Bone marrow (tissue), 2 donors: Measurements from ENCODE around the gene IL4I1.
A peak's percentile ranks its signal among the peaks of the same experiment; 100 is the strongest.

Experiments used
- DNase-seq, 2 donors: peaks; one replicate each; lab custom pipeline; 2025; lab: John Stamatoyannopoulos, UW

IL4I1 gene

GRCh38 chr19:49851456-49852259 lies 45.0 kb downstream of the IL4I1 start:
- no peak for DNase-seq

GRCh38 chr19:49850487-49851342 lies 46.0 kb downstream of the IL4I1 start, which contains the start of gene PTOV1:
TSS of gene PTOV1 (plus strand) at chr19:49851159.
- peak; percentile 79 to 92 for DNase-seq

- no peak for DNase-seq
Observed at GRCh38 chr19:49850221-49850486, 46.5 kb downstream of the IL4I1 start.

DNA sequence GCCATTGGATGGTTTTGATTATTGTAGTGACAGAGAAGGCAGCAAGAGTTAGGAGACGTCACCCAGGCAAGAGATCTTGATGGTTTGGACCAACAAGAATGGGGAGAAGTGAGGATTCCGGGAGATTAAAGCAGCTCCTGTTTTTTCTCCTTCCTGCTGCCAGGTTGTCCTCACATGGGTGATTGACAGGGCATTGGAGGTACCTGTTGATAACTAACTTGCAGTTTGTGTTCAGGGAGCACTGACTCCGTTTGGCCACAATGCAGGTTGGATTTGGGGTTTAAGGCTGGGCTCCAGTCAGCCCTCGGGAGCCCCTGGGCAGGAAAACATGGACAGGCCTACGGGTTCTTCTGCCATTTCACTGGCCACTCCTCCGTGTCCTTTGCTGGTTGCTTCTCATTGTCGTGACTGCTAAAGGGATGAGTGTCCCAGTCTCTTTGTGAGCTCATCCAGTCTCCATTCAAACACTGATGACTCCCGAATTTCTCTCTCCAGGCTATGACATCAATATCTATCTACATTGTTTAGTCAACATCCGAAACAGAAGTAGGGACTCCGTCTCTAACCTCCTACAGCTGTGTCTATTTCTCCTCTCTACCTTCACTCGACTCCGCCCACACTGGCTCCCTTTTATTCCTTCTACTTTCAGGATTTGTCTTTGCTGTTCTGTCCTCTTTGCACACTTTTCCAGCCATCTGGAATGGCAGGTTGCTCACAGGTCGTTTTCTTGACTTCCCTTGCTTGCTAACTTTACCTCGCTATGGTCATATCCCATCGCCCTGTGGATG lies 47.1 kb downstream of the IL4I1 start:
- no peak for DNase-seq

DNA sequence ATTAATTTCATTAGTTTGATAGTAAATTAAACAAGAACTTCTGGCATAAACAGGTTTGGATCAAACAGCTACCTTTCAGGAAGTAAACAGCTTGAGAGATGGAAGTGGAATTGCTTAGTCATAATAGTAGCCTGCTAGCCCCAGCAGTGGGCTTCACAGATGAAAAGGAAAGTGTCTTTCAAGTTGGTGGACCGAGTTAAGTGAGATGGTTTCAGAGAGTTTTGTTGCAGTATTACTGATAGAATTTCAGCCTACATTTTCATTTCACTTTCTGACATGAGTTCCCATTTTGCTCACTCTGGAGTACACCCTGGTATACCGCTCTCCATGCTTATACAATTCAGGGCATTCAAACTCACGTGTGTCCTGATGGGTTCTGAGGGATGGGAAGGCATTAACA lies 47.7 kb downstream of the IL4I1 start:
- DNase-seq, result no peak

- peak in 1 of 2 donors; percentile 74 for DNase-seq
Observed at GRCh38 chr19:49847731-49848696, 48.7 kb downstream of the IL4I1 start.

- no peak for DNase-seq
Observed at GRCh38 chr19:49846408-49846807, 50.3 kb downstream of the IL4I1 start.

- no peak for DNase-seq
Observed at GRCh38 chr19:49845414-49845813, 51.3 kb downstream of the IL4I1 start.

GRCh38 chr19:49844138-49845095 lies 52.3 kb downstream of the IL4I1 start:
- DNase-seq, result no peak

DNA sequence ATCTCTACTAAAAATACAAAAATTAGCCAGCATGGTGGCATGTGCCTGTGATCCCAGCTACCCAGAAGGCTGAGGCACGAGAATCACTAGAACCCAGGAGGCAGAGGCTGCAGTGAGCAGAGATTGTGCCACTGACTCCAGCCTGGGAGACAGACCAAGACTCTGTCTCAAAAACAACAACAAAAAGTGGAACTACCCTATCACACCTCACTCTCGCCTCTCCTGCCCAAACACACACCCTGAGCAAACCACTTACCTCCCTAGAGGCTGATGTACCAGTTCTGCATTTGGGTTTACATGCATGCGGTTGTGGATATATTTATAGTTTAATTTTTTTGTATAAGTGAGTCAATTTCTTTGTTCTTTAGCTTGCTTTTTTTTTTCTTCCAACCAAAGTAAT lies 53.4 kb downstream of the IL4I1 start:
- DNase-seq, result no peak

DNA sequence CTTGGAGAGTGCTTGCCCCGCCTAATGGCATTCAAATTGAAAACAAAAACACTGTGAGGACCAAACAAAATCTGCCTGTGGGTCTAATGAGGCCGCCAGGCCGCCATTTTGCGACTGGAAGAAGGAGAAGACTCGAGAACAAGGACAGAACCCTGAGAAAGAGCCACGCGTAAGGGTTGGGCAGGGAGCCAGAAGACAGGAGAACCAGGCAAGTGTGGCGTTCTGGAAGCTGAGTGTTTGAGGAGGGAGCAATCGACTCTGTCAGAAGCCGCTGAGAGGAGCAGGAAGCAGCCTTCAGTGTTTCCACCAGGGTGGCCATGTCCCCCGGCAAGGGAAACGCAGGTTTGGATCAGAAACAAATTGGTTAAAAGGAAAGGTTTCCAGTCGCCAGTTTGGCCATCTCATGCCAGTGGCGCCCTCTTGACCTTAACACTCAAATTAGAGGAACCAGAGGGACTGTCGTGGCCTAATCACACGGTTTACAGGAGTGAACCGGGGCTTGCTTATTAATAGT lies 55.9 kb downstream of the IL4I1 start:
- no peak for DNase-seq

DNA sequence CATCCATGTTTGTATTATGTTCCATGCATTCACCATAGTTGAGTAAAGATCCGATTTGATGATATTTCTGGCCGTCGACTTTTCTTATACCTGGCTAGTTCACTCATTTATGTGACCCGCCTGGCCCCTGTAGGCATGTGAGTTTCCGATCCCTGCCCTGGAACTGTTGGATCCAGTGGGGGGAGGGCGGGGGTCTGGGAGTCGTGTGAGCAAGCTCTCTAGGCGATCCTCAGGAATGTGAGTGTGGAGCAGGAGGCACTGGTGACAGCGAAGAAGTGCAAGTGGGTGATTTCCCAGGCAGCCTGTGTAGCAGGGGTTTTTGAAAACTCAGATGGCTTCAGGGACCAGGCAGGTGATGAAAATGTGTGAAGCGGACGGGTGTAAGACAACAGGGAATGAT lies 56.4 kb downstream of the IL4I1 start:
- no peak for DNase-seq

DNA sequence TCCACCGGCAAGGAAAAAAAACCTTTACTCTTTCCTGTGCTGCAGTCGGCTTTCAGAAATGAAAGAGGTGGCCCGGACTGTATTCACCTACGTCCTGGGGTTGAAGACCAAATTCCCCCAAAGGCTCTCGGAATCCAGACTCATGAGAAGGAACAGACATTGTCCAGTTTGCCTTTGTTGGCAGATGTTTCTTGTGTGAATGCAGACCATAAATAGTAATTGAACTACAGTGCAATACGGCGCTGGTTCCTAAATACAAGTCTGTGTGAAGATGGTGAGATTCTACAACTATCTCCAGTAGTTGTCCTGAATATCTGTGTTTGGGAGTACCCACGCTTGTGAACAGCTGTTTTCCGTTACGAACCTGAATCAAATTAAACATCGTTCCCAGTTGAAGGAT lies 57.0 kb downstream of the IL4I1 start:
- no peak for DNase-seq
